ENCODE measurements around the gene WWOX.

Gene WWOX

GRCh38 chr16:78609402-78610274 lies 510.2 kb downstream of the WWOX start:
- DNase-seq (ENCODE audit: low read depth in 2 of 2): no peak

GRCh38 chr16:78611318-78611717 lies 511.9 kb downstream of the WWOX start:
- DNase-seq (ENCODE audit: low read depth in 2 of 2): no peak

- no peak for DNase-seq (ENCODE audit: low read depth in 2 of 2)
These were observed 520.4 kb downstream of the WWOX start for GRCh38 chr16:78619811-78620210.

- DNase-seq (ENCODE audit: low read depth in 2 of 2): no peak
These were observed 520.8 kb downstream of the WWOX start for GRCh38 chr16:78620291-78620690.

- no peak for DNase-seq (ENCODE audit: low read depth in 2 of 2)
These were observed 524.3 kb downstream of the WWOX start for GRCh38 chr16:78623796-78624195.

GRCh38 chr16:78624366-78624765 lies 524.9 kb downstream of the WWOX start:
- no peak for DNase-seq (ENCODE audit: low read depth in 2 of 2)

GRCh38 chr16:78628461-78629045 lies 529.1 kb downstream of the WWOX start:
- DNase-seq (ENCODE audit: low read depth in 2 of 2): no peak

- no peak for DNase-seq (ENCODE audit: low read depth in 2 of 2)
These were observed 529.7 kb downstream of the WWOX start for GRCh38 chr16:78629173-78629572.

- no peak for DNase-seq (ENCODE audit: low read depth in 2 of 2)
These were observed 530.6 kb downstream of the WWOX start for GRCh38 chr16:78630102-78630501.

GRCh38 chr16:78633551-78633950 lies 534.1 kb downstream of the WWOX start:
- DNase-seq (ENCODE audit: low read depth in 2 of 2): no peak

GRCh38 chr16:78635807-78636206 lies 536.4 kb downstream of the WWOX start:
- no peak for DNase-seq (ENCODE audit: low read depth in 2 of 2)

GRCh38 chr16:78638371-78638770 lies 538.9 kb downstream of the WWOX start:
- DNase-seq (ENCODE audit: low read depth in 2 of 2): no peak

- DNase-seq (ENCODE audit: low read depth in 2 of 2): no peak
These were observed 540.3 kb downstream of the WWOX start for GRCh38 chr16:78639775-78640174.

- DNase-seq (ENCODE audit: low read depth in 2 of 2): no peak
These were observed 541.4 kb downstream of the WWOX start for GRCh38 chr16:78640886-78641285.

- no peak for DNase-seq (ENCODE audit: low read depth in 2 of 2)
These were observed 542.0 kb downstream of the WWOX start for GRCh38 chr16:78641433-78641832.

GRCh38 chr16:78642621-78643285 lies 543.3 kb downstream of the WWOX start:
- no peak for DNase-seq (ENCODE audit: low read depth in 2 of 2)

GRCh38 chr16:78645657-78646056 lies 546.2 kb downstream of the WWOX start:
- no peak for DNase-seq (ENCODE audit: low read depth in 2 of 2)

- no peak for DNase-seq (ENCODE audit: low read depth in 2 of 2)
These were observed 547.6 kb downstream of the WWOX start for GRCh38 chr16:78647019-78647418.

GRCh38 chr16:78647491-78647890 lies 548.0 kb downstream of the WWOX start:
- DNase-seq (ENCODE audit: low read depth in 2 of 2): no peak

GRCh38 chr16:78648517-78648916 lies 549.1 kb downstream of the WWOX start:
- DNase-seq (ENCODE audit: low read depth in 2 of 2): no peak

- DNase-seq (ENCODE audit: low read depth in 2 of 2): no peak
These were observed 551.1 kb downstream of the WWOX start for GRCh38 chr16:78650339-78651074.

- DNase-seq (ENCODE audit: low read depth in 2 of 2): no peak
These were observed 555.5 kb downstream of the WWOX start for GRCh38 chr16:78654929-78655328.
